DND-41 (cell line): Measurements from ENCODE around the gene LPAR5.

ENCODE experiments used
- ATAC-seq: fragments of 200-7000 bp; cut with Tn5 transposase; 3 replicates; pipeline ENCODE4 v1.9.1; 2021; ENCODE audit warnings: low read depth; ENCODE audit not compliant: insufficient read depth
- DNase-seq: peaks from one replicate; pipeline ENCODE4 v3.0.0-alpha.2; 2020
- H2AFZ ChIP-seq: 2 replicates; pipeline ENCODE4 v1.6.0; 2012; ENCODE audit warnings: low read depth, low read length
- H3K27ac ChIP-seq: 2 replicates; pipeline ENCODE4 v1.5.1; 2012; ENCODE audit warnings: low read length, inconsistent platforms
- H3K27me3 ChIP-seq: fragments of 200-600 bp; sonication (generic); 2 replicates; pipeline ENCODE4 v1.6.0; 2012; ENCODE audit warnings: low read length, mild to moderate bottlenecking, inconsistent platforms; ENCODE audit not compliant: insufficient read depth, poor library complexity
- H3K36me3 ChIP-seq: 2 replicates; pipeline ENCODE4 v1.5.1; 2012; ENCODE audit warnings: low read length, inconsistent platforms; ENCODE audit not compliant: insufficient read depth
- H3K4me1 ChIP-seq: 2 replicates; pipeline ENCODE4 v1.5.1; 2012; ENCODE audit warnings: mild to moderate bottlenecking, low read length; ENCODE audit not compliant: insufficient read depth
- H3K4me2 ChIP-seq: 2 replicates; pipeline ENCODE4 v1.6.0; 2012; ENCODE audit warnings: mild to moderate bottlenecking, moderate library complexity, low read length, inconsistent platforms; ENCODE audit not compliant: insufficient read depth
- H3K4me3 ChIP-seq, 2 experiments: fragments of 200-600 bp in 1 of 2; shearing (Covaris generic) in 1 of 2; 2 replicates each; pipeline ENCODE4 v1.5.1; 2012 to 2016; ENCODE audit warnings: inconsistent platforms in 2 of 2, low read length in 2 of 2, mild to moderate bottlenecking in 2 of 2, low read depth in 1 of 2, moderate library complexity in 1 of 2
- H3K79me2 ChIP-seq: 2 replicates; pipeline ENCODE4 v1.6.0; 2012; ENCODE audit warnings: low read length, inconsistent platforms; ENCODE audit not compliant: insufficient read depth
- H3K9ac ChIP-seq: 2 replicates; pipeline ENCODE4 v1.6.0; 2012; ENCODE audit warnings: low read depth, mild to moderate bottlenecking, inconsistent platforms, low read length, moderate library complexity
- H3K9me3 ChIP-seq: 2 replicates; pipeline ENCODE4 v1.5.1; 2012; ENCODE audit warnings: low read length, moderate library complexity, mild to moderate bottlenecking, inconsistent platforms; ENCODE audit not compliant: insufficient read depth, severe bottlenecking
- H4K20me1 ChIP-seq: 2 replicates; pipeline ENCODE4 v1.6.0; 2012; ENCODE audit warnings: low read length; ENCODE audit not compliant: insufficient read depth
- CTCF ChIP-seq: IDR thresholded peaks from 2 replicates; pipeline ENCODE4 v1.5.1; 2012; ENCODE audit warnings: borderline replicate concordance, low read length, moderate library complexity, mild to moderate bottlenecking; ENCODE audit not compliant: poor library complexity, severe bottlenecking; ENCODE audit errors: extremely low read depth
- EZH2 ChIP-seq: IDR thresholded peaks from 3 replicates; pipeline ENCODE4 v1.6.1; 2012; ENCODE audit warnings: borderline replicate concordance, low read depth, mild to moderate bottlenecking, moderate library complexity, low read length, inconsistent platforms; ENCODE audit not compliant: severe bottlenecking

LPAR5 gene

GRCh38 chr12:6635856-6636531, at the start of gene LPAR5:
Gene LPAR5, minus strand, starts transcription at chr12:6635959. Its CDS starts 14,711 bp downstream, at chr12:6621248.
- Histone ChIP-seq H3K4me2 (no peak within 1 kb of the TSS), H2AFZ (no peak within 1 kb of the TSS), H3K4me1 (peaks cover 38% of the 10 kb centered on the region), H3K4me3 (no peak within 1 kb of the TSS), H3K9ac (no peak within 1 kb of the TSS), H3K27me3 (no peaks in the 10 kb centered on the region), H3K36me3 (no peaks in the 10 kb centered on the region), H3K9me3 (no peaks in the 10 kb centered on the region), H4K20me1 (peaks cover 3% of the 10 kb centered on the region; the same call in 1 of the 2 replicates), H3K27ac (peak within 1 kb of the TSS; percentile 26; the same call in 1 of the 2 replicates), H3K79me2 (no peaks in the 10 kb centered on the region)
- DNase-seq (no peak), ATAC-seq (no peak)
- TF ChIP-seq EZH2, result no peak
- TF ChIP-seq CTCF, result no peak

GRCh38 chr12:6684609-6685008, 48.9 kb upstream of the LPAR5 start:
- peaks cover 13% of the 10 kb centered on the region for H4K20me1 ChIP-seq
- peaks cover 55% of the 10 kb centered on the region for H3K36me3 ChIP-seq
- H3K9me3 ChIP-seq, result no peaks in the 10 kb centered on the region
- H3K4me1 ChIP-seq, result peaks cover 52% of the 10 kb centered on the region
- H3K79me2 ChIP-seq, result peaks cover 94% of the 10 kb centered on the region
- H3K4me3 ChIP-seq, result 0 out of 4 replicates have a peak overlapping the region, but pooled peaks of 1 of the 2 experiments have one; percentile 1
- 0 out of 2 replicates have a peak overlapping the region, but pooled peaks have one; percentile 2 for H3K9ac ChIP-seq
- H3K27ac ChIP-seq, result no peak overlapping the region
- no peaks in the 10 kb centered on the region for H3K27me3 ChIP-seq
- H3K4me2 ChIP-seq, result peak overlapping the region; percentile 29; the same call in 1 of the 2 replicates
- peak; percentile 85 for TF ChIP-seq CTCF
- TF ChIP-seq EZH2, result no peak
- DNase-seq (peak; percentile 58), ATAC-seq (no peak)
- no peak overlapping the region for H2AFZ ChIP-seq

- ATAC-seq (no peak), DNase-seq (no peak)
- Histone ChIP-seq H2AFZ (no peak overlapping the region), H3K9me3 (no peaks in the 10 kb centered on the region), H3K4me2 (no peak overlapping the region), H3K9ac (no peak overlapping the region), H3K4me3 (no peak overlapping the region), H3K36me3 (peaks cover 96% of the 10 kb centered on the region), H3K79me2 (peaks cover 38% of the 10 kb centered on the region), H3K27me3 (no peaks in the 10 kb centered on the region), H3K27ac (no peak overlapping the region), H3K4me1 (no peaks in the 10 kb centered on the region), H4K20me1 (peaks cover 13% of the 10 kb centered on the region)
- TF ChIP-seq EZH2 (no peak), CTCF (no peak)
Observed at GRCh38 chr12:6676962-6677361, 41.2 kb upstream of the LPAR5 start.
